ENCODE data around the gene RIPPLY2. TPM values are rescaled to one million over a fixed set of nuclear protein-coding genes. Genes with fewer than 3 reads are reported as not detected.

RIPPLY2 gene
- total RNA-seq, 1 donor from 2014 or later = not detected

- Mint-ChIP-seq H3K36me3 (ENCODE audit: low read depth) (peaks cover 66% of the 10 kb centered on the region), H3K4me1 (ENCODE audit: low read depth) (peaks cover 2% of the 10 kb centered on the region), H3K9me3 (peaks cover 20% of the 10 kb centered on the region), H3K27me3 (ENCODE audit: low read depth) (no peaks in the 10 kb centered on the region), H3K27ac (no peak overlapping the region), H3K4me3 (ENCODE audit: low read depth) (no peak overlapping the region)
- DNase-seq (ENCODE audit: low spot score) = no peak
- intact Hi-C loops (cut with micrococcal nuclease) = no loop called here
These were observed 14.5 kb downstream of the RIPPLY2 start for GRCh38 chr6:83867527-83868161.

DNA sequence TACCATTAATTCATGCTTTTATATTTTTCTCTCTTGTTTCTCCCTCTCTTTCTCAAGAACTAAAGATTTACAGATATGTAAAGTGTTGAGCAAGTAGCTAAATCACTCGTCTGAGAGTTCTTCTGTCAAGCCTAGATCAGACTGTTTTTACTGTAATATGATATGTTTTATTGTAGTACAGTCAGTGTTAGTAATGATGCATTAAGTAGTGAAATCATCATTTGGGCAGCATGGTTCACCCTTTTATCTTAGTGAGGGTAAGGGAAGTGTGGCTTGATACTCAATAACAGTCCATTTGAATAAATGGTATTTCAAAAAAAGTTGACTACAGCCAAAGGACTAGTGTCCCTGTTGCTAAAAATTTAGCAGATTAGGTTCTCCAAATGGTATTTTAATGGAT is 15.5 kb downstream of the RIPPLY2 start:
- H3K27me3 Mint-ChIP-seq (ENCODE audit: low read depth) = no peaks in the 10 kb centered on the region
- peaks cover 5% of the 10 kb centered on the region for H3K4me1 Mint-ChIP-seq (ENCODE audit: low read depth)
- intact Hi-C loops (cut with micrococcal nuclease) = no loop called here
- H3K4me3 Mint-ChIP-seq (ENCODE audit: low read depth) = no peak overlapping the region
- no peak for DNase-seq (ENCODE audit: low spot score)
- peaks cover 20% of the 10 kb centered on the region for H3K9me3 Mint-ChIP-seq
- H3K27ac Mint-ChIP-seq = no peak overlapping the region
- peaks cover 66% of the 10 kb centered on the region for H3K36me3 Mint-ChIP-seq (ENCODE audit: low read depth)

DNA sequence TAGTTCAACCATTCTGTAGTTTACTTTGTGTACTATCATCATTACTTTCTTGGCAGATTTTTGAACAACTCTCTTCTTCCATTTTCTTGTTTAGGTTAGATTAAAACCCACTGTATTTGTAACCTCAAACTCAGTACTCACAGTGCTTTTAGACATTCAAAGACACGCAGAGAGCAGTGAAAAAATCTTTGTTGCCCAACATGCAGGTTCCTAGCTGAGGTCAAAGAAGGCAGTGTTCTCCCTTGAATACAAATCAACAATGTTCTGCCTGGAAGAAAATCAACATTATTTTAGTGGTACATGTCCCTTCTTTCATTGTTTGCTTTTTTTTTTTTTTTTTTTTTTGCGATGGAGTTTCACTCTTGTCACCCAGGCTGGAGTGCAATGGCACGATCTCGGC is 17.5 kb downstream of the RIPPLY2 start:
- H3K36me3 Mint-ChIP-seq (ENCODE audit: low read depth) = peaks cover 50% of the 10 kb centered on the region
- no peak overlapping the region for H3K4me3 Mint-ChIP-seq (ENCODE audit: low read depth)
- H3K9me3 Mint-ChIP-seq = peaks cover 20% of the 10 kb centered on the region
- H3K27ac Mint-ChIP-seq = no peak overlapping the region
- peaks cover 6% of the 10 kb centered on the region for H3K4me1 Mint-ChIP-seq (ENCODE audit: low read depth)
- DNase-seq (ENCODE audit: low spot score) = no peak
- intact Hi-C loops (cut with micrococcal nuclease) = no loop called here
- no peaks in the 10 kb centered on the region for H3K27me3 Mint-ChIP-seq (ENCODE audit: low read depth)

GRCh38 chr6:83872386-83873118 is 19.4 kb downstream of the RIPPLY2 start:
- Mint-ChIP-seq H3K27me3 (ENCODE audit: low read depth) (no peaks in the 10 kb centered on the region), H3K4me1 (ENCODE audit: low read depth) (peaks cover 8% of the 10 kb centered on the region), H3K36me3 (ENCODE audit: low read depth) (peaks cover 31% of the 10 kb centered on the region), H3K27ac (no peak overlapping the region), H3K9me3 (peaks cover 12% of the 10 kb centered on the region), H3K4me3 (ENCODE audit: low read depth) (no peak overlapping the region)
- intact Hi-C loops (cut with micrococcal nuclease) = no loop called here
- no peak for DNase-seq (ENCODE audit: low spot score)

DNA sequence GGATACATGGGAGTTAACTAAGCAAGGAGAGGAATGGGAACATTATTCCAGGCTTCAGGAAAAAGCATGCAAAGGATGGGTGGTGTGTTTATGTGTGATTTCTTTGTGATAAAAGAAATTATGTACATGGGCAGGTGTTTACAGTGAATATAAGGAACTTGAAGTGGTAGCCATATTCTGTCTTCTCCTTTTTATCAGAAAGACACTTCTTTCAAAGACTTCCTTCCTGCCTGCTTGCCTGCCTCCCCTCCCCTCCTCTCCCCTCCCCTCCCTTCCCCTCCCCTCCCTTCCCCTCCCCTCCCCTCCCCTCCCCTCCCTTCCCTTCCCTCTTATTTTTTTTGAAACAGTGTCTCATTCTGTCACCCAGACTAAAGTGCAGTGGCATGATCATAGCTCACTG is 20.7 kb downstream of the RIPPLY2 start:
- Mint-ChIP-seq H3K27ac (no peak overlapping the region), H3K27me3 (ENCODE audit: low read depth) (no peaks in the 10 kb centered on the region), H3K36me3 (ENCODE audit: low read depth) (peaks cover 18% of the 10 kb centered on the region), H3K9me3 (no peaks in the 10 kb centered on the region), H3K4me3 (ENCODE audit: low read depth) (no peak overlapping the region), H3K4me1 (ENCODE audit: low read depth) (peaks cover 11% of the 10 kb centered on the region)
- intact Hi-C loops (cut with micrococcal nuclease) = no loop called here
- DNase-seq (ENCODE audit: low spot score) = no peak

DNA sequence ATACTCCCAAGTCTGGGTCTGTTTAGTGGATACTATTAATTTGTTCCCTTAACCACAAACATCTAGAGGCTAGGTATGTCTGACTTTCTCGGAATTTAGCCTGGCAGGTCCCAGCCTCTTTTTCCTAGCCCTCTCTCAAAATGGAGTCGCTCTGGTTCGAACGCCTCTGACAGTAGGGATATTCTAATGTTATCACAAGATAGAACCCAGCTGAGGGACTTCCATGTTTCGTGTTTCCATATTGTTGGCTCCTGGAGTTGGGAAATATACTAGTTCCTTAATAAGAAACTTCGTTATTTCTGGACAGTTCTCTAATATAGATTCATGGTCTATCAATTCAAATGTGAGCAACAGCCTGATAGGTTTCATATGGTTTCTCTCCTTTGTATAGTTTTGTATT is 22.7 kb downstream of the RIPPLY2 start:
- DNase-seq (ENCODE audit: low spot score) = no peak
- H3K4me3 Mint-ChIP-seq (ENCODE audit: low read depth) = no peak overlapping the region
- H3K4me1 Mint-ChIP-seq (ENCODE audit: low read depth) = peaks cover 16% of the 10 kb centered on the region
- no peaks in the 10 kb centered on the region for H3K27me3 Mint-ChIP-seq (ENCODE audit: low read depth)
- peaks cover 6% of the 10 kb centered on the region for H3K36me3 Mint-ChIP-seq (ENCODE audit: low read depth)
- no peaks in the 10 kb centered on the region for H3K9me3 Mint-ChIP-seq
- H3K27ac Mint-ChIP-seq = no peak overlapping the region
- intact Hi-C loops (cut with micrococcal nuclease) = no loop called here

DNA sequence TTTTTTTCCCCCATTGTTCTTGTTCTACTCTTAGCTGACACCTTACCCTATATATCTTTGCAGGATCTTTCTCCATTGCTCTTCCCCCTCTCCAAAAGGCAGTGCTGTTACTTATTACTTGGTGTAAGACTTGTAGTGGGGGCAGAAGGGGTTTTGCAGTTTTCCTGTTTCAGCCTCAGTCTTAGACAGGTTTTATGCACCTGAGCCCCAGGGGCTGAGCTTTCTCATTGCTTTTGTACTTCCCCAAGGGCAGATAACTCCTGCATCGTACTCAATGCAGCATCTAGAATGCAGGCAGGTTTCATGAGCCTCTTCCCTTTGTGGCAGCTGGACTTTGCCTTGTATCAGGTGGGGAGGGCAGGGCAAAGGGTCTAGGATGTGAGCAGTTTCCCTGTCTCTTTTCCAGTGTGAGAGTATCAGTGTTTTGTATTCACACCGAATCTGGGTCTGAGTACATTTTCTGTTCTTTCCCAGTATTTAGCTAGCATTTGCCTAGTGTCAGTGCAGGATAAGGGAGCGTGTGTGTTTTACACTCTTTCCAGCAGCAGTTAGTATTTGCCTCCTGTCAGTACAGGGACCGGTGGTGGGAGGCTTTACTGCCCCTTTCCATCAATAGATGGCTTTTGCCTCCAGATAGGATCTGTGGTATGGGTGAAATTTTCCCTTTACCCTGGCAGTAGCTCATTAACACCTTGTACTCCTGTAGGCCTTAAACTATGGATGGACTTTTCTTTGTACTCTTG is 25.9 kb downstream of the RIPPLY2 start:
- peaks cover 14% of the 10 kb centered on the region for H3K4me1 Mint-ChIP-seq (ENCODE audit: low read depth)
- no peaks in the 10 kb centered on the region for H3K9me3 Mint-ChIP-seq
- H3K27ac Mint-ChIP-seq = no peak overlapping the region
- H3K4me3 Mint-ChIP-seq (ENCODE audit: low read depth) = no peak overlapping the region
- H3K36me3 Mint-ChIP-seq (ENCODE audit: low read depth) = no peaks in the 10 kb centered on the region
- DNase-seq (ENCODE audit: low spot score) = no peak
- no peaks in the 10 kb centered on the region for H3K27me3 Mint-ChIP-seq (ENCODE audit: low read depth)
- intact Hi-C loops (cut with micrococcal nuclease) = no loop called here

DNA sequence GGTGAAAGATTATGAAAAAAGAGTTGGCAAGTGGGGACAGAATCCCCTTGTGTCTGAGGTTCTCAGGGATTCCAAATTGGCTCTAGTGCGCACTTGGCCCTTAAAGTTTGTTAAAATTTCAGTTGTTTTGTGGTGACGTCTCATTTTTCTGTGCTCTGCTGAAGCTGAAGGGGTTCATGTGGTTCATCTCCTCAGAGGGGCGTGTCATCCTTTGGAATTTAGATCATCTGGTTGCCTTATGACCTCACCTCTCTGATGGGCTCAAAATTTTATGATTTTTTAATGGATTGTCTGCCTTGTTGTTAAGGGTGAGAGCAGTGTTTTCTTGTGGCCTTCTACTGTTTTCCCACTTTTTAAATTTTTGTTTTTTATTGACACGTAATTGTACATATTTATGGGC is 26.6 kb downstream of the RIPPLY2 start:
- Mint-ChIP-seq H3K36me3 (ENCODE audit: low read depth) (no peaks in the 10 kb centered on the region), H3K9me3 (no peaks in the 10 kb centered on the region), H3K27me3 (ENCODE audit: low read depth) (no peaks in the 10 kb centered on the region), H3K4me3 (ENCODE audit: low read depth) (no peak overlapping the region), H3K27ac (no peak overlapping the region), H3K4me1 (ENCODE audit: low read depth) (peaks cover 18% of the 10 kb centered on the region)
- DNase-seq (ENCODE audit: low spot score) = no peak
- intact Hi-C loops (cut with micrococcal nuclease) = loop anchor here (10.0 kb wide), 1 partner anchor 155 kb away; the partner anchor contains the start of gene MRAP2

- Mint-ChIP-seq H3K27ac (no peak overlapping the region), H3K4me1 (ENCODE audit: low read depth) (peaks cover 16% of the 10 kb centered on the region), H3K9me3 (no peaks in the 10 kb centered on the region), H3K27me3 (ENCODE audit: low read depth) (no peaks in the 10 kb centered on the region), H3K36me3 (ENCODE audit: low read depth) (no peaks in the 10 kb centered on the region), H3K4me3 (ENCODE audit: low read depth) (no peak overlapping the region)
- intact Hi-C loops (cut with micrococcal nuclease) = loop anchor here (10.0 kb wide), 1 partner anchor 152 kb away; the partner anchor contains the start of gene MRAP2
- DNase-seq (ENCODE audit: low spot score) = no peak
These were observed 30.1 kb downstream of the RIPPLY2 start for GRCh38 chr6:83883240-83883639.

DNA sequence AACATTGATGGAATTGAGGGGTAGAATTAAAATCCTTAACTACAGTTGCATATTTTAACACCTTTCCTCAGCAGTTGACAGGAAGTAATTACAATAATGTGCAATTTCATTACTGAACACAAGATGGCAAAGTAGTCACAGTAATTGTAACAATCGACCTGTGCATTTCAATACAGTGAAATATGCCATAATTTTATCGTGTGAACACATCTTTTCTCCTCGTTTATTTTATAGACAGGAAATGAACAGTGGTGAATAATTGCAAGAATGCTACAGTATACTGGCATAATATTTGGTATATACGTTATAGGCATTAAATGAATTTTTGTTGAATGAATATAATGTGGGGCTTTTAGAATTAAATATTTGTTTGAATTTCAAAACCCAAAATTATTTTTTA is 31.4 kb downstream of the RIPPLY2 start:
- Mint-ChIP-seq H3K4me1 (ENCODE audit: low read depth) (peaks cover 10% of the 10 kb centered on the region), H3K4me3 (ENCODE audit: low read depth) (no peak overlapping the region), H3K27me3 (ENCODE audit: low read depth) (no peaks in the 10 kb centered on the region), H3K9me3 (no peaks in the 10 kb centered on the region), H3K27ac (no peak overlapping the region), H3K36me3 (ENCODE audit: low read depth) (no peaks in the 10 kb centered on the region)
- no peak for DNase-seq (ENCODE audit: low spot score)
- intact Hi-C loops (cut with micrococcal nuclease) = loop anchor here (1.0 to 10.0 kb wide), 4 partner anchors 150 to 1438 kb away; partner anchors contain the start of gene MRAP2

DNA sequence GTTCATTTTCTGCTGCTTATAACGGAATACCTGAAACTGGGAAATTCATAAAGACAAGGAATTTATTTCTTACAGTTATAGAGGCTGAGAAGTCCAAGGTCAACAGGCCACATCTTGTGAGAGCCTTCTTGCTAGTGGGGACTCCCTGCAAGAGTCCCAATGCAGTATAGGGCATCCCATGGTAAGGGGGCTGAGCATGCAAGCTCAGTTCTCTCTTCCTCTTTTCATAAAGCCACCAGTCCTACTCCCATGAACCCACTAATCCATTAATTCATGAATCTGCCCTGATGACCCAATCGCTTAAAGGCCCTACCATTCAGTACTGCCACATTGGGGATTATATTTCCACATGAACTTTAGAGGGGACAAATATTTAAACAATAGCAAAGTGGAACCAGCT is 32.8 kb downstream of the RIPPLY2 start:
- peaks cover 4% of the 10 kb centered on the region for H3K36me3 Mint-ChIP-seq (ENCODE audit: low read depth)
- no peaks in the 10 kb centered on the region for H3K9me3 Mint-ChIP-seq
- H3K4me1 Mint-ChIP-seq (ENCODE audit: low read depth) = peaks cover 8% of the 10 kb centered on the region
- H3K4me3 Mint-ChIP-seq (ENCODE audit: low read depth) = no peak overlapping the region
- no peak overlapping the region for H3K27ac Mint-ChIP-seq
- no peaks in the 10 kb centered on the region for H3K27me3 Mint-ChIP-seq (ENCODE audit: low read depth)
- DNase-seq (ENCODE audit: low spot score) = no peak
- intact Hi-C loops (cut with micrococcal nuclease) = loop anchor here (2.0 to 10.0 kb wide), 2 partner anchors 149 to 1437 kb away; partner anchors contain the start of gene MRAP2

- Mint-ChIP-seq H3K4me1 (ENCODE audit: low read depth) (peaks cover under 1% of the 10 kb centered on the region), H3K27ac (no peak overlapping the region), H3K36me3 (ENCODE audit: low read depth) (peaks cover 7% of the 10 kb centered on the region), H3K9me3 (no peaks in the 10 kb centered on the region), H3K27me3 (ENCODE audit: low read depth) (no peaks in the 10 kb centered on the region), H3K4me3 (ENCODE audit: low read depth) (no peak overlapping the region)
- no peak for DNase-seq (ENCODE audit: low spot score)
- intact Hi-C loops (cut with micrococcal nuclease) = loop anchor here (10.0 kb wide), 1 partner anchor 145 kb away; the partner anchor contains the start of gene MRAP2
These were observed 36.5 kb downstream of the RIPPLY2 start for GRCh38 chr6:83889621-83890020.

- Mint-ChIP-seq H3K9me3 (no peaks in the 10 kb centered on the region), H3K27ac (no peak overlapping the region), H3K4me1 (ENCODE audit: low read depth) (no peaks in the 10 kb centered on the region), H3K4me3 (ENCODE audit: low read depth) (no peak overlapping the region), H3K36me3 (ENCODE audit: low read depth) (peaks cover 7% of the 10 kb centered on the region), H3K27me3 (ENCODE audit: low read depth) (no peaks in the 10 kb centered on the region)
- no peak for DNase-seq (ENCODE audit: low spot score)
- intact Hi-C loops (cut with micrococcal nuclease) = no loop called here
These were observed 37.4 kb downstream of the RIPPLY2 start for GRCh38 chr6:83890520-83890919.

Data from activated T-helper 2 cell treated with anti-CD3 and anti-CD28 coated beads, Interferon-gamma antibody, Interleukin-2, Interleukin-4, amounts not matched to agents 10 μg/mL and 5 μg/mL and 100 μg/mL, durations not matched to agents 14 hours and 24 hours and 36 hours (primary cell).